Measurements from ENCODE around the gene CKM.
"Not testable (repeated sequence)": the region's sequence is repeated elsewhere in the genome, so short reads cannot be mapped to it uniquely, and the experiment has no call there.

CKM gene

GRCh38 chr19:45280471-45280961 lies 42.2 kb downstream of the CKM start:
- no peak for DNase-seq

GRCh38 chr19:45279587-45280192 lies 43.0 kb downstream of the CKM start:
- DNase-seq: no peak

- no peak for DNase-seq
These were observed 44.6 kb downstream of the CKM start for GRCh38 chr19:45278087-45278486.

GRCh38 chr19:45276284-45276687 lies 46.4 kb downstream of the CKM start:
- DNase-seq: no peak

- no peak for DNase-seq
These were observed 47.2 kb downstream of the CKM start for GRCh38 chr19:45275370-45275971.

GRCh38 chr19:45273521-45273855 lies 49.2 kb downstream of the CKM start:
- no peak for DNase-seq

- no peak for DNase-seq
These were observed 51.0 kb downstream of the CKM start for GRCh38 chr19:45271735-45272108.

GRCh38 chr19:45271098-45271734 lies 51.5 kb downstream of the CKM start:
- DNase-seq: no peak

- not testable (repeated sequence) for DNase-seq
These were observed 52.7 kb downstream of the CKM start for GRCh38 chr19:45269939-45270338.

- no peak for DNase-seq
These were observed 55.4 kb downstream of the CKM start for GRCh38 chr19:45267296-45267695.

- no peak for DNase-seq
These were observed 57.3 kb downstream of the CKM start for GRCh38 chr19:45265375-45265774.

GRCh38 chr19:45264781-45265317 lies 57.8 kb downstream of the CKM start:
- no peak for DNase-seq

- DNase-seq: no peak
These were observed 59.7 kb downstream of the CKM start for GRCh38 chr19:45263013-45263412.

GRCh38 chr19:45262570-45262969 lies 60.1 kb downstream of the CKM start:
- no peak for DNase-seq

- DNase-seq: no peak
These were observed 63.8 kb downstream of the CKM start for GRCh38 chr19:45258862-45259261.

- DNase-seq: no peak
These were observed 65.8 kb downstream of the CKM start for GRCh38 chr19:45256836-45257235.
